GDM1 (cell line): ENCODE measurements around the gene WNT7A.

ENCODE experiments used
- DNase-seq: peaks from one replicate; lab custom pipeline; 2025; lab: John Stamatoyannopoulos, UW

Gene WNT7A

DNA sequence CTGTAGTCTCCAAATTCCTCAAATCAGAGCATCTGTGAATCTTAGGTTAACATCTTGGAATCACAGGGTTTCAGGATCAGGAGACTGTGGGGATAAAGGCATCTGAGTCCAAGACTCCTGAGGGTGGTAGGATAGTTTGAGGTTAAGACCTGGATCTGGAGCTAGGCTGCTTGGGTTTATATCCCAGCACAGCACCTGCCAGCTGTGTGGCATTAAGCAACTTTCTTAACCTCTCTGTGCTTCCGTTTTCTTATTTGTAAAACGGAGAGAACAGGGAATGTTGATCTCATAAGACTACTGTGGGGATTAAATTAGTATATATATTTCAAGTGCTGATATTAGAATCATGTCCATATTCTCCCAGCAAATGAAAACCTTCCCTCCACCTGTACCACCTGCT is 33.6 kb downstream of the WNT7A start:
- DNase-seq: no peak

- no peak for DNase-seq
Measured at GRCh38 chr3:13845806-13846205, 34.1 kb downstream of the WNT7A start.

DNA sequence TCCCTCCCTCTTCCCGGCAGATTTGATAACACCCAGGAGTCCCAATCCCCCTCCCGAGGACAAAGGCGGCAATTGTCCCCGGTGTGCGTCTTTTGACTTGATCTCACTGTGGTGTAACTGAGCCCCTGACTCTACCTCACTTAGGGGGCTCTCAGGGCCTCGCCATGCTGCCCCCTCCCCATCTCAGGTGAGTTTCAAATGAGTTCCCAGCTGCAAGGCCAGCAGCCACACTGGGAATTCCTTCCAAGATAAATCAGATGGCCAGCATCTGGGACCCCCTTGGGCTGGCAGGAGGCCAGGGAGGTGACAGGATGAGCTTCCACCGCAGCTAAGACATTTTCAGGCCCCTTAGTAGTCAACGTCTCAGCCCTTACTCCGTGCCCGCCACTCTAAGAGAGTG is 35.0 kb downstream of the WNT7A start:
- DNase-seq: no peak

DNA sequence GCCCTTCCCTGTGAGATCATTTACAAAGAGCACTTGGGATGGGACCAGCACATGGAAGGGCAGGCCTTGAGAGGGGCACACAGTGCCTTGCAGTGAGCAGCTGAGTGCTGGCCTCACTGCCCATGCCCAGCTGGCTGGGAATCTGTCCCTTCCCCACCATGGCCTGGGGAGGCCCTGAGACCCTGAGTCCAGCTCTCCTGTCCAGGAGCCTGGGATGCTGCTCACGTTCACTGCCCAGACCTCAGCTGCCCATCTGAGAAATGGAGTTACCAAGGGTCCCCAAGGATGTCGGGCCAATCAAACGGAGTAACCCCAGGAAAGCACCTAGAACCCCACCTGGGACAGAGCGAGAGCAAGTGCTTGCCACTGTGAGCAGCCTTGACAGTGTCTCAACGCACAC is 35.6 kb downstream of the WNT7A start:
- no peak for DNase-seq

- no peak for DNase-seq
Measured at GRCh38 chr3:13843351-13843750, 36.5 kb downstream of the WNT7A start.

GRCh38 chr3:13842226-13842625 is 37.6 kb downstream of the WNT7A start:
- DNase-seq: no peak

GRCh38 chr3:13841826-13842225 is 38.0 kb downstream of the WNT7A start:
- no peak for DNase-seq

DNA sequence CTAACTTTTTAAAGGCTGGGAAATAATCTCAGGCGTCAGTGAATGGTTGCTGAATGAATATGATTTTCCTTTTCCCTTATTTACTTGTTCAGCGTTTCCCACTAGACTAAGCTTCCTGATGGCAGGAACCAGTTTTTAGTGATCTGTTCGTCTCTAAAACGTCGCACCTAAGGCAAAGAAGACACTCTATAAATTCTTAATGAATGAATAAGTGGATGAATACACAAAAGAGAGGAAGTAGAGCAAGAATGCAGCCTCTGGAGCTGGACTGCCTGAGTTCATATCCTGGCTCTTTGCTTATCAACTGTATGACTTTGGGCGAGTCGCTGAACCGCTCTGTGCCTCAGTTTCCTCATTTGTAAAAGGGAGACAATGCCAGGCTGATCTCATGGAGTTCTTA is 38.7 kb downstream of the WNT7A start:
- no peak for DNase-seq

DNA sequence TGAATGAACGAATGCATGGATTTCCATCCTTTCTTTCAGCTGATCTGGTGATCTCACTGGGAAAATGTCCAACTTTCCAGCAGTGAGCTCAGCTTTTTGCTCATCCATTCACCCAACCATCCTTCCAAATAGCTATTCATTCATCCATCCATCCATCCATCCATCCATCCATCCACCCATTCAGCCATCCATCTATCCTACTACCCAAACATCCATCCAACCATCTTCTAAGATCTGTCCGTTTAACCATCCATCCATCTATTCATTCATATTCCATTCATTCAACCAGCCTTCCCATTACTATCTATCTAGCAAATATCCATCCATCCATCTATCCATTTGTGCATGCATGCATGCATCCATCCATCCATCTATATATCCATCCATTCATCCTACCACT is 39.4 kb downstream of the WNT7A start:
- DNase-seq: no peak

DNA sequence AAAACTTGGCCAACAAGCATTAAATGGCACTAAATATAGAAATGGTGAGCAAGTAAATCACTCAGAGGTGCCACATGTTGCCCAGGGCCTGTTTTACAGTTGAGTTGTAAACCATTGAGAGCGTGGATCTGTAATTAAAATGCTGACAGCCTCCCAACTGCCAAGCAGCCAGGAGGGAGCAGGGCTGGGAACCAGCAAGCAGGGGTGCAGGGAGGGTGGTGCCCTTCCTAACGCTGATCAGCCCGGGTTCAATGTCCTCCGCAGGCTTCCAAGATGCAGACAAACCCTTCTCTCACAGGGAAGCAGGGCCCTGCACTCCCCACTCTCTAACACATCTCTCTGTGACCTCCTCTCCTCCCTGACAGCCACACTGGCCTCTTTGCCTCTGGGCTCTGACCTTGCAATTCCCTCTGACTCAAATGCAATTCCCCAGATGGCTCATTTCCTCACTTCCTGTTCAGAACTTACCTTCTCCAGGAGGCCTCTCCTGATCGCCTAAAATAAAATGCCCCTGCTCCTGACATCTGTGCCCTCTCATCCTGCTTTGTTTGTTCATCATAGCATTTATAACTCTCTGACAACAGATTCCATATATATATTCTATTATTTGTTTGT is 40.0 kb downstream of the WNT7A start:
- DNase-seq: no peak

GRCh38 chr3:13839253-13839652 is 40.6 kb downstream of the WNT7A start:
- DNase-seq: no peak

- DNase-seq: no peak
Measured at GRCh38 chr3:13838421-13838820, 41.5 kb downstream of the WNT7A start.

GRCh38 chr3:13837751-13838150 is 42.1 kb downstream of the WNT7A start:
- no peak for DNase-seq

DNA sequence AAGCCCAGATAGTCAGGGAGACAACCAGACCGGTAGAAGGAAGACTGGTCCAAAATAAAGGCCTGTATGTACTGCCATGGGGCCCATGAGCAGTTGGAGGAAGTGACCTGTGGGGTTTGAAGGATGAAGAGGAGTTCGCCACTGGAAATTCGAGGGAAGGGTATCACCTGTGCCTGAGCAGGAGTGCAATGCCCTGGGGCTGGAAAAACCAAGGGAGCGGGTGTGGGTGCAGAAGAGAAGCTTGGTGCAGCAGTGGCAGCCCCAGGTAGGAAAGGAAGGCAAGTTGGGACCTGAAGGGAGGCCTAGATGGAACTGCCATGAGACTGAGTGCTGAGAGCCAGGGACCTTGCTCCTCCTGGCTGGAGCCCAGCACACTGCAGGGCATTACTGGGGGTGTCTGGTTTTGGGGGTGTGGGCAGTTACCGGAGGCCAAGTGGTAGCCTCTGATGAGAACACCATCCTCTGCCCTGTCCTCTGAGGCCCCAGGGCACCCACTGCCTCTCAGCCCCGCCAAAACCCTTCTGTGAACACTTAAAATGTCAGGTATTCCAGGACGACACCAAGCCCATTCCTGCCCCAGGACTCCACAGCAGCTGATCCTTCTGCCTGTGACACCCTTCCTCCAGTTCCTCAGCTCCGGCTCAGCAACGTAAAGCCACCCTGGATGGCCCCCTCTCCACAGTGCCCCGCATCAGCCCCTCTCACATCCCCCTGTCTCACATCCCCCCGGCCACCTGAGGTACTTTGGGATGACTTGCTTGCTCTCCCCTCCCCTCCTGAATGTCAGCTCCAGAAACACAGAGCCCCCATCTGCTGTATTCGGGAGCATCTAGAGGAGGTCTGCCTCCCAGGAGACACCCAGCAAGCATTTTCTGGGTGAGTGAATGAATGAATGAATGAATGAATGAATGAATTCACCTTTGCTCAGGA is 42.9 kb downstream of the WNT7A start:
- no peak for DNase-seq

DNA sequence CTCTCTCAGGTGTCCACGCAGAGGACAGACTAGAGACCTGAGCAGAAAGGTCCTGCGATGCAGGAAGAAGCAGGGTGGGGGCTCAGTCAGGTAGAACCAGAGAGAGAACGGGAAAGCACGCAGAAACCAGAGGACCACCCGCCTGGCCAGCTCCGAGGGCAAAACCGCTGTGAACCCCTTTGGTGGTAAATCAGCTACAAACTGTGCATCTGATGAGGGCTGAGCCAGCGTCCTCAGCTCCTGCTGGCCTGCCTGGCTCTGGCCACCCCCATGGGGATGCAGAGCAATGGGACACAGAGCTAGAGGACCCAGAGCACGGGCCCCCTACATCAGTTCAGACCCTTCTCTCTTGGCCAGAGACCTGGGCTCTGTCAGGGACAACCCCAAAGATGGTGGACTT is 44.6 kb downstream of the WNT7A start:
- no peak for DNase-seq

- no peak for DNase-seq
Measured at GRCh38 chr3:13834258-13835035, 45.4 kb downstream of the WNT7A start.

DNA sequence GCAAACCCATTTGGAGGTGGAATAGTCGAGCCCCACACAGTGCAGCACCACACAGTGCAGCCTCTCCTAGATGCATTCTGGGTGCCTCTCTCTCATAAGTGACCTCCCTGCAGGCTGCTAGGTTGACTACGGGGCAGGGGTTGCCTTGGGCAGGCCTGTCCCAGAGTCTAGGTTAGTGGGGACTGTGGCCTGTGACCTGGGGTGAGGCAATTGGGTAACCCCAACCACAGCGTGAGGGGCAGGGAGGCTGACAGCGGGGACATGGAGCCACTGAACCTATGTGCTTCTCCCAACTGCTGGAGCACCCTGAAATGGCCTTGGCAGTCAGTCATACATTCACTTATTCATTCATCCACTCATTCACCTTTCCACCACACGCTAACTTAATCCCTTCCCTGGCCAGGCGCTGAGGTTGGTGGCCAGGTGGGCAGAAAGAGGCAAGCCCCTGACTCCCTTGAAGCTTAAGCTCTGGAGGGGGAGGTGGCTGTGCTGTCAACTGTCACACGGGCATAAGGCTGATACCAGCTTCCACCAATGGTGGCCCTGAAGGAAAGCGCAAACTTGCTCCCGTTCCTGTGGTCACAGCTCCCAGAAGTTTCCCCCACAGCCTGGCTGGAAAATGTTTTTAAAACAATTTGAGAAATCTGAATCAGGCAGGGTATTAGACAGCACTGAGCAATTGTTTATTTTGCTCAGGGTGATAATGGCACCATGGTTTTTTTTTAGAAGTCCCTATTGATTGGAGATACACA is 46.2 kb downstream of the WNT7A start:
- no peak for DNase-seq

DNA sequence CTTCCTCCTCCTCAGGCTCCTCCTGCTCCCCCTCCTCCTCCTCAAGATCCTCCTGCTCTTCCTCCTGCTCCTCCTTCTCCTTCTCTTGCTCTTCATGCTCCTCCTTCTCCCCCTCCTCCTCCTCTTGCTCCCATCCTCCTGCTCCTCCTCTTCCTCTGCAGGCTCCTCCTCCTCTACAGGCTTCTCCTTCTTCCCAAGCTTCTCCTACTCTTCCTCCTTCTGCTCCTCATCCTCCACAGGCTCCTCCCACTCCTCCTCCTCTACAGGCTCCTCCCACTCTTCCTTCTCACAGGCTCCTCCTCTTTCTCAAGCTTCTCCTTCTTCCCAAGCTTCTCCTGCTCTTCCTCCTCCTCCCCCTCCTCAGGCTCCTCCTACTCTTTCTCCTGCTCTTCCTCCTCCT is 47.7 kb downstream of the WNT7A start:
- DNase-seq: no peak

- DNase-seq: no peak
Measured at GRCh38 chr3:13831386-13831996, 48.4 kb downstream of the WNT7A start.

DNA sequence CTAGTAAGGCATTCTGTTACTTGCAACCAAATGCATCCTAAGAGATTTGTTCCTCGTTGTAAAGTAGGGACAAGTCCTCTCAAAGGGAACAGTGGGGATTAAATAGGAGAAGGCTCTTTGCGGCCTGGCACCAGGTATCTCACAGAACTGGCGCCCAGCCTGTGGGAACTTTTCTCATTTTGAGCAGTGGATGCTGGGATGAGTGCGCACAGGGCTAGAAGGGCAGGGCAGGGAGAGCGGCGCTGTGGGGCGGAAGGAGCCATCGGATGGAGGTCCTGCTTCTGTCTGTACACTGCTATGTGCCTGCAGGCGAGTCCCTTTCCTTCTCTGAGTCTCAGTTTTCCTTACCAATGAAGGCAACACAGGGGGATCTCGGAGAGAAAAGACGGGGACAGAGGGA is 50.6 kb downstream of the WNT7A start:
- no peak for DNase-seq

DNA sequence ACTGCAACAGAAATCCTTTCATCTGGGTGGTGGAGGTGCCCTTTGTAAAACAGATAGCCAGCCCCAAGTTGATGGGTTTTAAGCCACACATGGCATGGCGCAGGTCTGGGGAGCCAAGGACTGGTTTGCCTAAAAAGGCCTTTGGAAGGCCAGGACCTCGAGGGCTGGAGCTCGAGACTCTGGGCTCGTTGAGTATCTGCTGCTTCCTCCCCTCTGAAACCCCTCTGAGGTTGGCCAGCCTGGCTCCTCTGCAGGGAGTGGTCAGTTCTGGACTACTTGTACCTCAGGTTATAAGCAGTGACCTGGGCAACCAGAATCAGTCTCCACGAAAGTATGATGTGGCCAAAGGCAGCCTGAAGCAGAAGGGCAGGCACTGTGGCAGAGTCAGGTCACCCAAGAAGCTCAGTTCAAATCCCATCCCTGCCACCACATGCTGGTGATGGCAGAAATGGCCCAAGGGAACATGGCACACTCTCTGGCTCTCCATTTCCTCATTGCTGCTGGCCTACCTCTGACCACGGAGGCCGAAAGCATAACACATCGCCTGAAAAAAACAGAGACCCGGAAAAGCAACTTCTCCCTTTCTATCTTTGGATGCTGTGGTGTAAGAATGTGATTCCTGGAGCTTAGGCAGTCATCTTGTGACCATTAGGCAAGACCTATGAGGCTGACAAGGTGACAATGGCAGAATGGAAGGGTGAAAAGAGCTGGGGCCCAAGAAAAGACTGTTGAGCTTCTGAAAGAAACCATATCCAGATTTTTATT is 51.2 kb downstream of the WNT7A start:
- DNase-seq: no peak
